ENCODE measurements around the gene RASEF.

DNA sequence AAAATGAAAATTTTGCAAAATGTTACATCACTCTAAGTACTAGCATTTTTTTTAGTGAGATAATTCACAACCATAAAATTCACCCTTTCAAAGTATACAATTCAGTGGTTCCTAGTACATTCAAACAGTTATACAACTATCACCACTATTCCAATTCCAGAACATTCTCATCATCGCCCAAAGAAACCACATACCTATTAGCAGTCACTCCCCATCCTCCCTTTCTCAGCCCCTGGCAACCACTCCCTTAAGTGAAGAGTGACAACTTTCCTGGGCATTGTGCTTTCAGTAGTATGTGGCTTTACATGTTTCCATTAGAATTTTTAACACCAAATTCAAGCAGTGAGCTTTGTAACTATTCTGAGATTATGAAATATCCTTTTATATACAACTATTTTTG is 81.4 kb downstream of the RASEF start:
- TF ChIP-seq POLR2A (IDR thresholded peaks at IDR 0.05) = no peak
- TF ChIP-seq, protein P1, sequence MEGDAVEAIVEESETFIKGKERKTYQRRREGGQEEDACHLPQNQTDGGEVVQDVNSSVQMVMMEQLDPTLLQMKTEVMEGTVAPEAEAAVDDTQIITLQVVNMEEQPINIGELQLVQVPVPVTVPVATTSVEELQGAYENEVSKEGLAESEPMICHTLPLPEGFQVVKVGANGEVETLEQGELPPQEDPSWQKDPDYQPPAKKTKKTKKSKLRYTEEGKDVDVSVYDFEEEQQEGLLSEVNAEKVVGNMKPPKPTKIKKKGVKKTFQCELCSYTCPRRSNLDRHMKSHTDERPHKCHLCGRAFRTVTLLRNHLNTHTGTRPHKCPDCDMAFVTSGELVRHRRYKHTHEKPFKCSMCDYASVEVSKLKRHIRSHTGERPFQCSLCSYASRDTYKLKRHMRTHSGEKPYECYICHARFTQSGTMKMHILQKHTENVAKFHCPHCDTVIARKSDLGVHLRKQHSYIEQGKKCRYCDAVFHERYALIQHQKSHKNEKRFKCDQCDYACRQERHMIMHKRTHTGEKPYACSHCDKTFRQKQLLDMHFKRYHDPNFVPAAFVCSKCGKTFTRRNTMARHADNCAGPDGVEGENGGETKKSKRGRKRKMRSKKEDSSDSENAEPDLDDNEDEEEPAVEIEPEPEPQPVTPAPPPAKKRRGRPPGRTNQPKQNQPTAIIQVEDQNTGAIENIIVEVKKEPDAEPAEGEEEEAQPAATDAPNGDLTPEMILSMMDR (IDR thresholded peaks at IDR 0.05) = no peak

Data from prostate gland (tissue), 2 donors.